ENCODE measurements around the gene SERPINA10. TPM values are rescaled to one million over a fixed set of nuclear protein-coding genes. Genes with fewer than 3 reads are reported as not detected.

SERPINA10 gene
- total and polyA plus RNA-seq, 2 of the 13 experiments (the other 11 are each of a cell fraction or from before 2014, with no cell fraction given) = 20.1 to 20.2 TPM

- TF ChIP-seq HNF4G (IDR thresholded peaks at IDR 0.05; ENCODE audit: borderline replicate concordance, low read depth, low read length) (no peak), HNF4G (CRISPR knock-in tag; IDR thresholded peaks at IDR 0.05; ENCODE audit: borderline replicate concordance, low read depth) (no peak), REXO4 (CRISPR knock-in tag; IDR thresholded peaks at IDR 0.05; ENCODE audit: borderline replicate concordance) (no peak), SRSF4 (IDR thresholded peaks at IDR 0.05; ENCODE audit: low read depth, low read length, poor library complexity, severe bottlenecking) (no peak), ZNF33A (CRISPR knock-in tag; IDR thresholded peaks at IDR 0.05; ENCODE audit: borderline replicate concordance) (no peak), ATF4 (CRISPR knock-in tag; IDR thresholded peaks at IDR 0.05) (no peak), ATF7 (IDR thresholded peaks at IDR 0.05) (no peak), ATF7 (CRISPR knock-in tag; IDR thresholded peaks at IDR 0.05) (no peak), ZNF678 (CRISPR knock-in tag; IDR thresholded peaks at IDR 0.05) (no peak), ZNF251 (CRISPR knock-in tag; IDR thresholded peaks at IDR 0.05) (no peak), ZNF619 (CRISPR knock-in tag; IDR thresholded peaks at IDR 0.05) (no peak), DBP (CRISPR knock-in tag; IDR thresholded peaks at IDR 0.05; ENCODE audit: not compliant biosample characterization) (no peak), CHCHD3 (CRISPR knock-in tag; IDR thresholded peaks at IDR 0.05) (no peak)
These were observed 12.6 kb upstream of the SERPINA10 start (continued) for GRCh38 chr14:94305620-94306019.

- DNase-seq (ENCODE audit: low spot score) = no peak
- BruUV-seq (replicated peaks) = no TSS peak
- H2AFZ ChIP-seq (ENCODE audit: low read length) = no peak overlapping the region
- H3K9me3 ChIP-seq (ENCODE audit: low read length) = 0 out of 2 replicates have a peak, but pooled peaks cover 6% of the 10 kb centered on the region
- in situ Hi-C loops (cut with HindIII; ENCODE audit: extremely low pct_ligation_motif_present, low pct_unique_long_range_greater_than_20kb) = loop anchor here (10.0 kb wide), 1 partner anchor 249 kb away; no protein-coding TSS in a partner anchor
- H3K36me3 ChIP-seq (replicated peaks in 1 of 2; ENCODE audit: control insufficient read depth in 1 of 2, insufficient read depth in 2 of 2, low read length in 2 of 2) = peaks cover 27 to 60% of the 10 kb centered on the region in 2 experiments
- H3K9ac ChIP-seq (ENCODE audit: insufficient read depth, low read depth, low read length) = no peak overlapping the region
- H3K27me3 ChIP-seq (ENCODE audit: control insufficient read depth in 1 of 2, insufficient read depth in 2 of 2, low read length in 2 of 2) = no peaks in the 10 kb centered on the region
- intact Hi-C loops (cut with micrococcal nuclease; ENCODE audit: unreplicated experiment) = no loop called here
- H3K4me3 ChIP-seq (replicated peaks in 1 of 3; ENCODE audit: insufficient read depth in 1 of 3, low read depth in 2 of 3, low read length in 3 of 3) = no peak overlapping the region
- 100% methylated on average over 3 of the region's 6 CpGs for whole genome bisulfite sequencing (ENCODE audit: low lambda C conversion rate)
- no peaks in the 10 kb centered on the region for H4K20me1 ChIP-seq (ENCODE audit: insufficient read depth, low read length)
- no peak for FAIRE-seq
- ChIA-PET POLR2A (no interaction called here), CTCF (ENCODE audit: low intra/inter-chr PET ratio, low total read pairs) (no interaction called here)
- no peaks in the 10 kb centered on the region for H3K79me2 ChIP-seq (ENCODE audit: insufficient read depth, low read length)
- H3K27ac ChIP-seq (ENCODE audit: extremely low read length, insufficient read depth, low read length) = no peak overlapping the region
- ATAC-seq = no peak
- peaks cover 14% of the 10 kb centered on the region for H3K4me1 ChIP-seq (ENCODE audit: insufficient read depth, low read length)
- no peak overlapping the region for H3K4me2 ChIP-seq (ENCODE audit: low read depth, low read length)
- TF ChIP-seq TEAD3 (CRISPR knock-in tag; optimal IDR thresholded peaks at IDR 0.05; ENCODE audit: borderline replicate concordance) (no peak), JUNB (CRISPR knock-in tag; IDR thresholded peaks at IDR 0.05; ENCODE audit: borderline replicate concordance) (no peak), IRF1 (CRISPR knock-in tag; IDR thresholded peaks at IDR 0.05; ENCODE audit: low read depth) (no peak), RBM22 (optimal IDR thresholded peaks at IDR 0.05; ENCODE audit: low read length) (no peak), ZNF136 (CRISPR knock-in tag; IDR thresholded peaks at IDR 0.05; ENCODE audit: low read depth) (no peak), SRSF9 (IDR thresholded peaks at IDR 0.05; ENCODE audit: borderline replicate concordance, insufficient read depth, low read depth, low read length, poor library complexity, severe bottlenecking) (no peak), ZNF740 (CRISPR knock-in tag; IDR thresholded peaks at IDR 0.05) (no peak)
These were observed 11.2 kb upstream of the SERPINA10 start for GRCh38 chr14:94304243-94304642.

Measured in HepG2 (cell line).